KMS-11 (cell line): ENCODE results near the gene AGER.

Experiments
- H2AFZ ChIP-seq: fragments of 200-600 bp; sonication (generic); 2 replicates; pipeline ENCODE4 v1.6.1; 2016; ENCODE audit warnings: antibody characterized with exemption, mixed run types, low read depth
- H3K27ac ChIP-seq: fragments of 200-600 bp; sonication (generic); 2 replicates; pipeline ENCODE4 v1.6.1; 2016; ENCODE audit warnings: mild to moderate bottlenecking, mixed run types
- H3K27me3 ChIP-seq: fragments of 200-600 bp; sonication (generic); 2 replicates; pipeline ENCODE4 v1.6.1; 2017; ENCODE audit warnings: mild to moderate bottlenecking, low read depth, mixed run types, moderate library complexity; ENCODE audit not compliant: insufficient read depth
- H3K36me3 ChIP-seq: fragments of 200-600 bp; sonication (generic); 2 replicates; pipeline ENCODE4 v1.6.1; 2017; ENCODE audit warnings: mild to moderate bottlenecking, mixed run types; ENCODE audit not compliant: insufficient read depth
- H3K4me1 ChIP-seq: fragments of 200-600 bp; sonication (generic); 2 replicates; pipeline ENCODE4 v1.6.1; 2016; ENCODE audit warnings: mild to moderate bottlenecking, low read depth, mixed run types; ENCODE audit not compliant: poor library complexity, severe bottlenecking
- H3K4me2 ChIP-seq: fragments of 200-600 bp; sonication (generic); 2 replicates; pipeline ENCODE4 v1.7.0; 2016; ENCODE audit warnings: mild to moderate bottlenecking, mixed run types
- H3K4me3 ChIP-seq: fragments of 200-600 bp; sonication (generic); IDR thresholded peaks from 2 replicates; pipeline ENCODE4 v1.6.1; 2017; ENCODE audit warnings: low read depth, low read length, mixed read lengths; ENCODE audit not compliant: insufficient read depth
- H3K79me2 ChIP-seq: fragments of 200-600 bp; sonication (generic); 2 replicates; pipeline ENCODE4 v1.6.1; 2016; ENCODE audit warnings: low read depth, mixed run types; ENCODE audit not compliant: insufficient read depth
- H3K9ac ChIP-seq: fragments of 200-600 bp; sonication (generic); 2 replicates; pipeline ENCODE4 v1.6.1; 2016; ENCODE audit warnings: mild to moderate bottlenecking, mixed run types
- H4K20me1 ChIP-seq: fragments of 200-600 bp; sonication (generic); 2 replicates; pipeline ENCODE4 v1.6.1; 2016; ENCODE audit warnings: mild to moderate bottlenecking, mixed run types; ENCODE audit not compliant: insufficient read depth
- TF ChIP-seq, protein P1 (sequence below): fragments of 200-600 bp; sonication (generic); conservative IDR thresholded peaks from 2 replicates; pipeline ENCODE4 v1.6.1; 2017; ENCODE audit warnings: low read depth, mild to moderate bottlenecking, antibody characterized with exemption, low read length, moderate library complexity, mixed read lengths

Gene AGER

DNA sequence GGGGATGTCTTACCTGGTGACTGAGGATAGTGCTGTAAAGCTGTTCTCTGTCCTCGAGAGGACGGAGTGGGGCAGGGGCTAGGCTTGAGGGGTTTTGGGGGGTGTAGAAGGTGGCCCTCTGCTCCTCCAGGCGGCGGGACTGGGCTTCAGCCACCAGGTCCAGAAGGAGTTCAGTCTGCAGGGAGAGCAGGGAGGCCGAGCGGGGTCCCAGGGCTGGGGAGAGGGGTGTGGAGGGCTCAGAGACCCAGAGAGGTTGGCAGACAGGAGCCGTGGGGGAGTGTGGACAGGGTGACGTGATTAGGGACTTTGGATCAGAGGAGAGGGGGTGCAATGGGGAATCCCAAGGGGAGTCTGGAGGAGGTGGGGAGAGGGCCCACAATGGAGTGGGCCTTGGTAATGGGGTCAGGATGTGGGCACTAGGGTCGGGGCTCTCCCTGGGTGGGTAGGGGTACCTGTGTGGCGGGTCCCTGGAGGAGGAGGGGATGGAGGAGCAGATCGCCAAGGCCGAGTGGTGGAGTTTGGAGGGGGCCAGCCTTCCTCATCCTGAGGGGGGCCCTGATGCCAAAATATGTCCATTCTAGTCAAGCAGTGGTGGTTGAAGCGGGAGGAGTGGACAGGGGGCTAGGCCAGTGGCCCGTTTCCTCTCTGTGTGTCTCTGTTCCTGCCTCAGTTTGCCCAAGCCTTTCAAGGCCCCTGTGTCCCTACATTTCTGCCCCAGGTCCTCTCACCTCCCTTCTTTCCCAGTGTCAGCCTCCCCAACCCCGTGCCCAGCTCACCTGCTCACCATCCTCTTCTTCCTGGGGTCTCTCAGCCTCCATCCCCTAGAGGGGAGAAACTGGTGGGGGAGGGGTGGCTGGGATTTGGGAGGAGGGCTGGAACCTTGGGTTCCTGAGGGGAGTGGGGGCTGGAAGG lies 7.9 kb upstream of the AGER start:
- Histone ChIP-seq H3K27me3 (no peaks in the 10 kb centered on the region), H3K36me3 (no peaks in the 10 kb centered on the region), H3K9ac (peak overlapping the region; percentile 18; the same call in 1 of the 2 replicates), H3K79me2 (peaks cover 11% of the 10 kb centered on the region), H3K27ac (no peak overlapping the region), H4K20me1 (no peaks in the 10 kb centered on the region), H2AFZ (peak overlapping the region; percentile 47; the same call in 1 of the 2 replicates), H3K4me2 (peak overlapping the region; percentile 71), H3K4me1 (peaks cover 59% of the 10 kb centered on the region), H3K4me3 (no peak overlapping the region)
- TF ChIP-seq, protein P1, sequence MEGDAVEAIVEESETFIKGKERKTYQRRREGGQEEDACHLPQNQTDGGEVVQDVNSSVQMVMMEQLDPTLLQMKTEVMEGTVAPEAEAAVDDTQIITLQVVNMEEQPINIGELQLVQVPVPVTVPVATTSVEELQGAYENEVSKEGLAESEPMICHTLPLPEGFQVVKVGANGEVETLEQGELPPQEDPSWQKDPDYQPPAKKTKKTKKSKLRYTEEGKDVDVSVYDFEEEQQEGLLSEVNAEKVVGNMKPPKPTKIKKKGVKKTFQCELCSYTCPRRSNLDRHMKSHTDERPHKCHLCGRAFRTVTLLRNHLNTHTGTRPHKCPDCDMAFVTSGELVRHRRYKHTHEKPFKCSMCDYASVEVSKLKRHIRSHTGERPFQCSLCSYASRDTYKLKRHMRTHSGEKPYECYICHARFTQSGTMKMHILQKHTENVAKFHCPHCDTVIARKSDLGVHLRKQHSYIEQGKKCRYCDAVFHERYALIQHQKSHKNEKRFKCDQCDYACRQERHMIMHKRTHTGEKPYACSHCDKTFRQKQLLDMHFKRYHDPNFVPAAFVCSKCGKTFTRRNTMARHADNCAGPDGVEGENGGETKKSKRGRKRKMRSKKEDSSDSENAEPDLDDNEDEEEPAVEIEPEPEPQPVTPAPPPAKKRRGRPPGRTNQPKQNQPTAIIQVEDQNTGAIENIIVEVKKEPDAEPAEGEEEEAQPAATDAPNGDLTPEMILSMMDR = no peak

DNA sequence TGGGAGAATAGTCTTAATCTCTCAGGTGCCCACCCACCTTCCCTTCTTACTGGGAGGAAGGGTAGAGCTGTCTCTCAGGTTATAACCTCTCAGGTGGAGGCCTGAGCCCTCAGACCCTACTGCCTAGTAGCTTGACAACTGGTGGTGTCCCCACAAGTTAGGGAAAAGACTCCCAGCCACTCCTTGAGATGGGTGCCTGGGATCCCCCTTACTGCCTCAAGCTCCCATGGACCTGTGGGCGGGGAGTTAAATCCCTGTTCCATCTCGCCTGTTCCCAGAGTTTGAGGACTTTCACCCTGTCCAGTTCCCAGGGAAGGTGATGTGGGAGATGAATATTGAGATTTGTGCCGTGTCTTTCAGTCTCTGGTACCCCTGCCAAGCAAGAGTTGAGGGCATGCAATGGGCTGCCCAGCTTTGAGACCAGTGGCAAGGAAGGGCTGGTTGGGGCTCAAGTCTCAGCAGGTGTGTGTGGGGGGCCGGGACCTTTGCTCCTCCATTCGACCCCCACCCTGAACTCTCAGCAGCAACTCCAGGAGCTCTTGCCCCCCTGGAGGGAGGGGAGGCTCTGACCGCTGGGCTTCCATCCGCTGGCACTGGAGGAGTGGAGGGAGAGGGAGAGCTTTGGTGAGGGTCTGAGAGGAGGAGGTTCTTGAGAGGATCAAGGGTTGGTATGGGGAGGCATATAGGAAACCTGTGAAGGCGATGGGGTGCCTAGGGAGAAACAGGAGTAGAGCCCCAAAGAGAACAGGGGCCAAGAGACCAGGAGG lies 7.0 kb upstream of the AGER start:
- 0 out of 2 replicates have a peak overlapping the region, but pooled peaks have one; percentile 15 for H3K27ac ChIP-seq
- no peaks in the 10 kb centered on the region for H3K36me3 ChIP-seq
- H3K4me1 ChIP-seq = peaks cover 53% of the 10 kb centered on the region
- H4K20me1 ChIP-seq = no peaks in the 10 kb centered on the region
- peak overlapping the region; percentile 78; the same call in 1 of the 2 replicates for H3K4me2 ChIP-seq
- TF ChIP-seq, protein P1 = no peak
- H2AFZ ChIP-seq = no peak overlapping the region
- H3K79me2 ChIP-seq = peaks cover 11% of the 10 kb centered on the region
- no peak overlapping the region for H3K4me3 ChIP-seq
- no peak overlapping the region; the same call in 1 of the 2 replicates for H3K9ac ChIP-seq
- no peaks in the 10 kb centered on the region for H3K27me3 ChIP-seq

DNA sequence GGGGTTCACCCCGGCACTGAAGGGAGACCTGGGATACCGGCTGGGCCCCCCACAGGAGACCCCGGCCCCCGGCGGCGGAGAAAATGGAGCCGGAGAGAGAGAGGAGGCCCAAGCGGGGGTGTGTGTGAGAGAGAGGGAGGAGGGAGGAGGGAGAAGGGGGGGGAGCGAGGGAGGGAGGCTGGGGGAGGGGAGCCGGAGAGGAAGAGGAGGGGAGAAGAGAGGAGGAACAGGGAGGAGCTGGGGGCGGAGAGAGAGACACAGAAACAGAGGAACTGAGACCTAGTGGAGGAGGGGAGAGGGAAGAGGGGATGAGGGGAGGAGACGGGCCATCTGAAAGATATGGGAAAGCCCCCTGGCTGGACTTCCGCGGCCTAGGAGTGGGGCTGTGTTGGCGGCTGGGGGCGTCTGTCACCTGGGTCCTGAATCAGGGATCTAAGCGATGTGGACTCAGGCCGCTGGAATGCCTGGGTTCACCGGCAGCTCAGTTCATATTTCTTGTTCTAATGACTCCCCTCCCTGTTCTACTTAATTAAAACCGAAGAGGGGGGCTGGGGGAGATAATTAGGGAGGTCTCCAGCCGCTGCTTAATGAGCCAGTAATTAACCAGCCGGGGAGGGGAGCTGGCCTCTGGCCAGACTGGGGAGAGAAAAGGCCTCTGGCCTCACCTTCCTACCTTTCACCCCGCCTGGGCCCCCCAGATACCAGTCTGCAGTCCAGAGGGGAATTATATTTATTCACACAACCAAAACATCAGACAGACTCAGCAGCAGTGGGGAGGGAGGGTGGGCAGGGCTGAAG lies 6.2 kb upstream of the AGER start, which contains the start of gene PBX2:
Gene PBX2, minus strand, starts transcription at position 149 of the 798 bp plus-strand sequence. CDS start 287 bp downstream, outside the sequence.
- H3K27ac ChIP-seq = peak within 1 kb of the TSS; percentile 69
- no peak within 1 kb of the TSS for H3K4me3 ChIP-seq
- TF ChIP-seq, protein P1 = no peak
- peak within 1 kb of the TSS; percentile 73 for H3K9ac ChIP-seq
- no peaks in the 10 kb centered on the region for H4K20me1 ChIP-seq
- H3K27me3 ChIP-seq = no peaks in the 10 kb centered on the region
- peaks cover 53% of the 10 kb centered on the region for H3K4me1 ChIP-seq
- peak within 1 kb of the TSS; percentile 88 for H3K4me2 ChIP-seq
- peaks cover 11% of the 10 kb centered on the region for H3K79me2 ChIP-seq
- H2AFZ ChIP-seq = no peak within 1 kb of the TSS
- H3K36me3 ChIP-seq = no peaks in the 10 kb centered on the region

DNA sequence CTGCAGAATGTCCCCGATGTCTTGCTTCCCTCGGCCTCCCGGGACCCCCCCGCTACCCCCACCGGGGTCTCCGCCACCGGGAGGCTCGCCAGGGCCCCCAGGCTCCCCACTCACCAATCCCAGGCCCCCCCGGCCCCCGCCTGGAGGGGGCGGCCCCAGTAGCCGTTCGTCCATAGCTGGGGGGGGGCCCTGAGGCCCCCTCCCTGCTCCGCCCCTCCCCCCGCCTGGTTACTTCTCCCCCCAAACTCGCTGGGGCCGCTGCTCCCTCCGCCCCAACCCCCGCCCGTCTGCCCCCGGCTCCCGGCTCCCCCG lies 5.6 kb upstream of the AGER start:
- Histone ChIP-seq H3K79me2 (peaks cover 11% of the 10 kb centered on the region), H3K4me1 (peaks cover 47% of the 10 kb centered on the region), H3K27me3 (no peaks in the 10 kb centered on the region), H3K4me3 (no peak overlapping the region), H3K9ac (peak overlapping the region; percentile 73), H3K4me2 (peak overlapping the region; percentile 88), H3K36me3 (no peaks in the 10 kb centered on the region), H3K27ac (peak overlapping the region; percentile 69), H2AFZ (no peak overlapping the region), H4K20me1 (no peaks in the 10 kb centered on the region)
- TF ChIP-seq, protein P1 = no peak
